Ishikawa (cell line): ENCODE data around the gene ZNF783.

ENCODE experiments used
- CREB1 ChIP-seq: IDR thresholded peaks from 2 replicates; pipeline ENCODE4 v1.6.1; 2012; ENCODE audit warnings: low read depth
- FOXM1 ChIP-seq: IDR thresholded peaks from 2 replicates; pipeline ENCODE4 v1.6.1; 2012; ENCODE audit warnings: low read depth, borderline replicate concordance
- RAD21 ChIP-seq: IDR thresholded peaks from 2 replicates; pipeline ENCODE4 v1.6.1; 2012; ENCODE audit warnings: low read depth
- TAF1 ChIP-seq: IDR thresholded peaks from 2 replicates; pipeline ENCODE4 v1.6.1; 2012; ENCODE audit warnings: low read depth, mild to moderate bottlenecking
- TEAD4 ChIP-seq: IDR thresholded peaks from 2 replicates; pipeline ENCODE4 v1.6.1; 2012
- YY1 ChIP-seq: IDR thresholded peaks from 2 replicates; pipeline ENCODE4 v1.6.1; 2012; ENCODE audit warnings: low read depth

DNA sequence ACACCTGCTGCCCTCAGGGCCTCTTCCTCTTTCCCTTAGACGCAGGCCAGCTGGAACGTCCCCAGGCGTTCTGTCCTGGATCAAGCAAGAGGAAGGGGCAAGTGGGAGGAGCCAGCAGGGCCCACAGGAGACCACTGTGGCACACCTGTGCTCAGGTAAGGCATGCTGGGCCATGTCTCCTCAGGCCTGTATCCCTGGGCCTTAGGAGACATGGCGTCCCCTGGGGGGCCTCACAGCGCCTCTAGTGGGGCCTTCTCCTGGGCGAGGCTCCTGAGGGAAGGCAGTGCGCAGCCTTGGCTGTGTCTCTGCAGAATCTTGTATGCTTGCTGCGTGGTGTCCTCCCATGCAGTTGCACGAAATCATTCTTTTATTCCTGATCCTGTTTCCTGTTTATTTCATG, 31.3 kb downstream of the ZNF783 start:
- TF ChIP-seq CREB1: no peak
- no peak for TF ChIP-seq RAD21
- no peak for TF ChIP-seq FOXM1
- TF ChIP-seq TAF1: no peak
- no peak for TF ChIP-seq YY1
- no peak for TF ChIP-seq TEAD4
